Gastrocnemius medialis (tissue), 4 donors: ENCODE measurements around the gene SMTNL2.

Source experiments
- CTCF ChIP-seq, 5 experiments: fragments of 450-650 bp in 3 of 5; fragments of 200-600 bp in 2 of 5; sonication (generic) in 2 of 5; IDR thresholded peaks in 4 of 5; conservative IDR thresholded peaks in 1 of 5; 1 replicate in 4 of 5; 2 replicates in 1 of 5; pipeline ENCODE4 v1.5.1; 2016 to 2019; ENCODE audit warnings: antibody characterized with exemption in 5 of 5, mild to moderate bottlenecking in 3 of 5, moderate library complexity in 3 of 5
- POLR2A ChIP-seq, 2 donors: fragments of 450-650 bp; IDR thresholded peaks; one replicate each; pipeline ENCODE4 v1.6.1; 2017; ENCODE audit warnings: antibody characterized with exemption in 2 of 2, mild to moderate bottlenecking in 2 of 2, moderate library complexity in 2 of 2

- TF ChIP-seq CTCF (IDR thresholded peaks at IDR 0.05 in 4 of 5, conservative IDR thresholded peaks at IDR 0.05 in 1 of 5) (no peak), POLR2A (IDR thresholded peaks at IDR 0.05) (no peak)
Observed at GRCh38 chr17:4542726-4543191, 41.6 kb upstream of the SMTNL2 start.
